GM18858 (cell line): ENCODE data around the gene GSTM2.

Source experiments
- ATAC-seq: cut with Tn5 transposase; IDR thresholded peaks from one replicate; pipeline ENCODE4 v1.9.1; 2021; ENCODE audit not compliant: unreplicated experiment

GSTM2 gene

DNA sequence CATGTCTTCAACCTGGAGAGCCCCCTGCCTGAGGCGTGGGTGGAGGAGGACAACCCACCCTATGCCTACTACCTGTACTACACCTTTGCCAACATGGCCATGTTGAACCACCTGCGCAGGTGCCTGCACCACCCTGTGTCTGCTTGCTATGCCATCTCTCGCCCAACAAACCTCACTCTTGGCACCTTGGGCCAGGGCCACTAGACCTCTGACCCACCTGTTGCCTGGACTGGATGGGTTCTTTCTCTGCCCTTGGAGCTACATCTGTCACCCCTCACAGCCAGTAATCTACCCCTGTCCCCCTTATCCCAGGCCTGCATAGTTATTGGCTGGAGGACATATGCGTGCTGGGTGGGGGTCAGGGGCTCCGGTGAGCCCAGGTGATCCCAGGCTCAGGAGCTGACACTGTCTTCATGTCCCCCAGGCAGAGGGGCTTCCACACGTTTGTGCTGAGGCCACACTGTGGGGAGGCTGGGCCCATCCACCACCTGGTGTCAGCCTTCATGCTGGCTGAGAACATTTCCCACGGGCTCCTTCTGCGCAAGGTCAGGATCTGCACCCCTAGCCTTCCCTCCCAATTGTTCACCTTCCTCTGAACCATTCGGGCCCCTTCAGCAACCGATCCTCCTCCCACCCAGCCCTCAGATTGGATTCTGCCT lies 38.4 kb upstream of the GSTM2 start:
- ATAC-seq: no peak

DNA sequence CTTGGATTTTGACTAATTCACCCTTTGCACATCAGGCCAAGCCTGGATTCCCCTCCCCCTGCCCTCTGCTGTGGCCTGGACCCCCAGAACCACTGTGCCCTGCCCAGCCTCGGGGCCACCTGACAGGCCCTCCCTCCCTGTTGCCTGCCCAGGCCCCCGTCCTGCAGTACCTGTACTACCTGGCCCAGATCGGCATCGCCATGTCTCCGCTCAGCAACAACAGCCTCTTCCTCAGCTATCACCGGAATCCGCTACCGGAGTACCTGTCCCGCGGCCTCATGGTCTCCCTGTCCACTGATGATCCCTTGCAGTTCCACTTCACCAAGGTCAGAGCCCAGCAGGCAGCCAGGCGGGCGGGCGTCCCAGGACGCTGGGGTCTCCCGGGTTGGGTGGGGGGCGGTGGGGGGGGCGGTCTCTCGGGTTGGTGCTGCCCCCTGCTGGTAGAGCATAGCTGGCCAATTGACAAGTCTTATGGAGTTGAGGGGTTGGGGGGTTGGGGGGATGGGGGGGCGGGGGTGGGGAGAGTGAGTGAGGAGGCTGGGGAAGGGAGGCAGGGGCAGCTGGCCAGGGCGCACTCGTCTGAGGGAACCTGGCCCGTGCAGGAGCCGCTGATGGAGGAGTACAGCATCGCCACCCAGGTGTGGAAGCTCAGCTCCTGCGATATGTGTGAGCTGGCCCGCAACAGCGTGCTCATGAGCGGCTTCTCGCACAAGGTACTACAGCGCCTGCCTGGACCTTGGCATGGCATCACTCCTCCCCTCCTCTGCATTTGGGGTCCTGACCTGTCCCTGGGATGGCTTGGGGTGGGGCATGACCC lies 37.6 kb upstream of the GSTM2 start:
- ATAC-seq: no peak

DNA sequence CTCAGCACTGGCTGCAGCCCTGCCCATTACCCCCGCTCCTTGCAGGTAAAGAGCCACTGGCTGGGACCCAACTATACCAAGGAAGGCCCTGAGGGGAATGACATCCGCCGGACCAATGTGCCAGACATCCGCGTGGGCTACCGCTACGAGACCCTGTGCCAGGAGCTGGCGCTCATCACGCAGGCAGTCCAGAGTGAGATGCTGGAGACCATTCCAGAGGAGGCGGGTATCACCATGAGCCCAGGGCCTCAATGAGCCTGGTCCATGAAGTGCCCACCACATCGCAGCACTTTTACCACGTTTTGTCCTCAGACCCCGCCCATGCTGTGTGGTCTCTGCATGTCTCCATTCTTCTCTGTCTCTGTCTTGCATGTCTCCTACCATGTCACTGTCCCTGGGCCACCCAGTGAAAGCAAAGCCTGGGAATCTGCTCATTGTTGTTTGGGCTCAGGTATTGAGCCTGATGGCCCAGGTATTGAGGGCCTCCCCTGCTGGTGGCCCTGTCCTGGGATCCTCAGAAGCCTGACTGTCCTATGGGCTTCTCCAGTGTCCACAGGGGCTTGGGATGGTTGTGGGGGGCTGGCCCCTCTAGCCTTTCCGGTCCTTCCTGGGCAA lies 36.9 kb upstream of the GSTM2 start:
- ATAC-seq: no peak

DNA sequence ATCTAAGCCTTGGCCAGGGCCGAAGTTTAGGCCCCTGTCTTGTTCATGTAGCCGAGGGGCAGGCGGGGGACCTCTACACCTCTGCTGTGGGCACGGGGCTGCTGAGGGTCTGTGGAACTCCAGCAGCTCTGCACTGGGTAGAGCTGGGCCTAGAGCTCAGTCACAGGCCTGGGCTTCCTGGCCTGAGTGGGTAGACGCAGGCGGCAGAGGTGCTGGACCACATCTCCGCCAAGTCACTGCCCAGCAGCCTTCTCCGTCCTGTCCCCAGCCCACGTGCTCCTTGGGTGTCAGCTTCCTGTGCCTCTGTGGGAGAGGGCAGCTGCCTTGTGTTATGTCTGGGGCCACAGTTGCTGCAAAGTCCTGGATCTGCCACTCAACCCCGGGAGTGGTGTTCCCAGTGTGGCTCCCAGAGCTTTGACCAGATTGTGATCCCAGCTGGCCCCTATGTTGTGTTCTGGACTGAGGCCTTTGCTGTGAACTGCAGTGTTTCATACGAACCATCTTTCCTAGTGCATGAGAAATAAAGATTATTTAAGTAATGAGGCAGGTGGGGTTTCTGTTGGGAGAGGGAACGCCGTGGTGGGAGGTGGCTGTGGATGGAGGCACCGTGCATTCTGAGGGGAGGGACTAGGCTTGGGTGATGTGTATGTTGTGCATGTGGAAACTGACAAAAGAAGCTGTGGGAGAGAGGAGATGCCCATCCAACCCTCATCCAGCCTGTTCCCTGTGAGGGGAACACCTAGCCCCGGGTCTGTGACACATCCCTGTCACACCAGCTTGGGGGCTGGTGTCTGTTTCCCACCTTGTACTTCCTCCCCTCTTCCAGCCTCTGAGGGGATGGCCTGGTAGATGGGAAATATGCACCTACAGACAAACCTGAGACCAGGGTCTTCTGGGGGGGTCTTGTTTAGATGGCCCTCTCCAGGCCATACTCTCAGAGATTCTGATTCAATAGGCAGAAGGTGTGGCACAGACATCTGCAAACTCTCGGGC lies 36.0 kb upstream of the GSTM2 start:
- no peak for ATAC-seq

DNA sequence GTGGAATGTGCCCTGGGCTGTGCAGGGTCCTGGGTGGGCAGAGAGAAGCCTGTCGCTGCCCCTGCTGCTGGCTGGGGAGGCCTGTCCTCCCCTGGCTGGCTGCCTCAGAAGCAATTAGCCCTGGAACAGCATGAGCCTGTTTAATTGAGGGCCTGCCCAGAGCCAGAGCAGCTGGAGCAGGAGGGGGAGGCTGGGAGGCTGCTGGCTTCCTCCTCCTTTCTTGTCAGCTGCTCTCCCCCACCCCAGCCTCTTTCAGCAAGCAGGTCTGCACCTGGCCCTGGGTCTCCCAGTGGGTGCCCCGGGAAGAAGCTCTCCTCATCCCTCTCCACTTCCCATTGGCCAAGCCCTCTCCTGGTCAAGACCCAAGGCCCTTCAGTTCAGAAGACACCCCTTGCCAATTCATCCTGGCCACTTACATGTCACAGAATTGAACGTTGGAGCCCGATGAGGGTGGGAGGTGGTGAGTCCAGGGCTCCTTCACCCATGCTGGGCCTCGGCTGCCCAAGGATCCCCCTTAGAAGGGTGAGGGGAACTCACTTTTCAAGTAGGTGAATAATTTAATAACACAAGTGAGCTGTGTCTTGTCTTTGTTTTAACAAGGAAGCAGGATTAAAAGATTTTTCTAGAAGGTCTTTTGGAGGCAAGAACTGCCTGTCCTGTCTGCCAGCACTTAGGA lies 35.0 kb upstream of the GSTM2 start:
- no peak for ATAC-seq

DNA sequence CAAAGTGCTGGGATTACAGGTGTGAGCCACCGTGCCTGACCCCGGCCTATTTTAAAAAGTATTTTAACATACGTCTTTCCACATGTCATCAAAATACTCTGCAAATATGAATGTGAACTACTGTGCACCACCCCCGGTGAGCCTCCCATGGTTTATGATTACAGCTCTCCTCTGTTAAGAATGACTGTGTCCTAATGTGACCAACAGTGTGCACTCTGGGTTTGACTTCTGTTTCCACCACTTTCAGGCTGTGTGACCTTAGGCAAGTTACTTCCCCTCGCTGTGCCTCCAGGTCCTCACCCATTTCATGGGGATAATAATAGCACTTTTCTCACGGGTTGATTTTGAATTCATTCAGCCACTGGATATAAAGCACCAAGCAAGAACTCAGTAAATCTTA lies 33.6 kb upstream of the GSTM2 start:
- ATAC-seq: no peak

DNA sequence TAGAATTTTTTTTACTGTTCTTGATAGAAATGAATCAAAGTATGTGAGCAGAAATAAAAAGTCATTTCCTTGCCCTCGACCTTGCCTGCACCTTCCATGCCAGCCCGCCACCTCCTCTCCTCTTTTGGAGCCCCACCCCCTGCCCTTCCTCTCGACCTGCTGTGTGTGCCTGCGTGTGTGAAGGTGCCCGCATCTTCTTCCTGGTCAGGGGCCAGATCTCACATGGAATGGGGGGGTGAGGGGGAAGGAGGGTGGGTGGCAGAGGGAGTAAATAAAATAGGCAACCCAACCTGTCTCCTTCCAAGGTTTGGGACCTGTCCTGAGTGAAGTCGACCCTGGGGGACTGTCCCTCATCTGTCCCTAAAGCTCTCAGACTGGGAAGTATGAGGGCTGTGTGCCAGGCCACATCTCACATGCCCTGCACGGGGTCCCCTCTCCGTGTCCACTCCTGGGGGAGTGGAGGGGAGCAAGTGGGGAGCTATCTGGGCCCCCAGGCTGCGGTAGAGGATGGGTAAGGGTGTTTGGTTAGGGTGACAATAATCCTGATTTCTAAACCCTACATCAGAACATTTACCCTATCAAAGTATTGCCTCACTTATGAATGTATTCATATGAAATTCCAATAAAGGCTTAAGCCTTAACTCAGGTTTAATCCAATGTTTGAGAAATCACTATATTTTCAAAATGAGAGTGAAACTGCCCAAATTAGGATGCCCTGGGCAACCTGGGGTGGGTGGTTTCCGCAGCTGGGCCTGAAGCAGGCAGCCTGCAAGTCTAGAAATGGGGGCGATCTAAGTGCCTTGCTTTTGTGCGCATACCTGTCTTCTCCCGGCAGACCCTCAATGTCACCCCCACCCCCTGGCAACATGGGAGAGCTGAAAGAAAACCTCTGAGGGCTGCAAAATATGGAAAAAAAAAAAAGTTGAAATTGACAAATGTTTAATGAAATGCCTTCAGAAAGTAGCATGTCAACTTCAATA lies 32.8 kb upstream of the GSTM2 start:
- no peak for ATAC-seq

DNA sequence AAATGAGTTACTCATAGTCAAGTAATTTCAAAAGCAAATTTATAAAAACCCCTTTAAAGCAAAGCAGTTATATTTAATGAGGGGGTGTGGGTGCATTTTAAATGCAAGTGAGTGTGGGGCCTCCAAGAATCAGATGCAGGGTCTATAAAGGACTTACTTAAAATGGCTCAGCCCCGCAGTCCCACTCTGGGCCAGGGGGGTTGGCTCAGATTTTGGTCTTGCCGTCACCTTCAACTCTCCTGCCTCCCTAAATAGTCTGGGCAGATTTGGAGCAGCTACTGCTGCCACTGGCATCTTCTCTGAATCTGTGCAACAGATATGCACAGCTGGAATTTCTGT lies 32.0 kb upstream of the GSTM2 start:
- no peak for ATAC-seq

DNA sequence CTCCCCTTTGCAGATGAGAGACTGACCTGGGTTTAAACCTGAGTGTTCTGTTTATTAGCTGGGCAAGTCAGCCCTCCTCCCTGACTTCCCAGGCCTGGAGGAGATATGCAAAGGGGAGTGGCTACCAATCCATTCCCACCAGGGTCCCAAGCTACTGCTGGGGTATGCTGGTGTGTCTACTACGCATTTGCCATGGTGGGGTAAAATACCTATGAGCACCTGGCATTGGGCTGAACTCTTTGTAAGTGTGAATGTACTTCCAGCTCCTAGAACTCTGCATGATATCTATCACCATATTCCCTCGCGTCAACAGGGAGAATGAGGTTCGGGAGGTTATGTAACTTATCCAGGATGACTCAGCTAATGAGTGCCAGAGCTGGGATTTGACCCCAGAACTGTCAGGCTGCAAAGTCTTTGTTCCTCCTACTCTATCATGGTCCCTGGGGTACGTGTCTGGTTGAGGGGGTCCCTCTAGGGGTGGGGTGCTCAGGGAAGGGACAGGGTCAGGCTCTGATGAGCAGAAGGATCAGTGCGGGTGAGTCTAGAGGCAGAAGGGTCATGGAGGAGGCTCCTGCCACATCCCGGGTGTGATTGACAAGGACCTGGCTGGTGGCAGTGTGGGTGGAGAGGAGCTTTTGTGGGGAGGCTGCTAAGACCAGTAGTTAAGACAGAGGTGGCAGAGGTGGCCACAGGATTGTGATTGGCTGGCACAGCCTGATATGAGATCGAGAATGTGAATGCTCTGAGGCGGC lies 31.5 kb upstream of the GSTM2 start:
- ATAC-seq: no peak

DNA sequence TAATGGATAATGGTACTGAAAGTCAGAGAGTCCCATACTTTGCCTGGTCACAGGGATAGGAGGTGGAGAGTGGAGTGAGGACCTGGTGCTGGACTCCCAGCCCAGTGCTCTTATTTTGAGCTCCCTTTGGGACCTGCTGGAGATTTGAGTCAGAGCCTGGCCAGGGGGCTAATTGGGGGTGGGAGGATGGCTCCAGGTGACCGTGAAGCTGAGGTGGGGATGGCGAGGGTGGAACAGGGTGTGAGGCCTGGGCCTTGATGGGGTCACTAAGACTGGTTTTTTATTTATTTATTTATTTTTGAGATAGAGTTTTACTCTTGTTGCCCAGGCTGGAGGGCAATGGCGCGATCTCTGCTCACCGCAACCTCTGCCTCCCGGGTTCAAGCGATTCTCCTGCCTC lies 30.4 kb upstream of the GSTM2 start:
- no peak for ATAC-seq

DNA sequence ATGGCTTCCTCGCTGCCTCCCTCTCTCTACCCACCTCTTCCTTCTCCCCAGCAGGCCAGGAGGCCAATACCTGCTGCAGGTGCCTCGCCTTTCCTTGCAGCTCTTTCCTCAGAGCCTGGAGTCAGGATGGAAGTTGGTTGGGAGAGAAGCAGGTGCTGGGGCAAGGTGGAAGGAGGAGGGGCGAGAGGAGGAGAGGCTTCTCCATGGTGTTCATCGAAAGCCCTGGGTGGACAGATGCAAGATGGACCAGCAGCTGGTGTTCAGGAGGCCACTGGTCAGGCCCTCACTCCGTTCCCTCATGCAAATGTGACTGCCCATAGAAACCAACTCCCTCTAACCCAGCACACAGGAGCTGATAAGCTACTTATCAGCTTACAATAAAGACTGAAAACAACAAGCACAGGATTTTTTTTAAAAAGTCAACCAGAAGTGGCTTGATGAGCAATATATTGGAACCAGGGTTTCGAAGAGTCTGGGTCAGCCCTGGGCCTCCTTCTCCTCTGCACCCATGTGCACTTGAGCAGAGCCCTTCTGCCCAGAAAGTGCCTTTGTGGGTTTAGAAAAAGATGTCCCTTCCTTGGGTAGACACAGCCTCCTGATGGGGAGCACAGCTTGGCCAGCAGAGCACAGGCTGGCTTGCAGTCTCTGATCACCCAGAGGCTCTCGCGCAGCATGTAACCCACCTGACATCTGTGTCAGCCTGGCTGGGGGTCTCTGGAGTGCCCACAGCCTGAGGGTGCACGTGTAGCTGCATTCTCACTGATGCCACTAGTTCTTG lies 28.6 kb upstream of the GSTM2 start:
- no peak for ATAC-seq

DNA sequence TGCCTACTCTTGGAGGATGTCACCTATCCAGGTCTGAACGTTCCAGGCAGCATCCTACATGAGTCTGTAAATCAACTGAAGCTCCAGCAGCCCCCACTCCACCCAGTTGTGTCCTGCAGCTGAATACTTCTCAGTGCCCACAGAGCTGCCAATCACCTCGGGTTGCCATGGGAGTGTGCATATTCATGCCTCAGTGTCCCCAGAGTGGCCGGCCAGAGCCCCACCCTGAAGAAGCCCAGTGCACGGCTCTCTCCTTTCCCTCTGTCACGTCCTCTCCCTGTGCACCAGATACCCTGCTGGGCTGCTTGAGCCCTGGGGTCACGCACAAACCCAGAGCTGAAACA lies 28.0 kb upstream of the GSTM2 start:
- no peak for ATAC-seq

DNA sequence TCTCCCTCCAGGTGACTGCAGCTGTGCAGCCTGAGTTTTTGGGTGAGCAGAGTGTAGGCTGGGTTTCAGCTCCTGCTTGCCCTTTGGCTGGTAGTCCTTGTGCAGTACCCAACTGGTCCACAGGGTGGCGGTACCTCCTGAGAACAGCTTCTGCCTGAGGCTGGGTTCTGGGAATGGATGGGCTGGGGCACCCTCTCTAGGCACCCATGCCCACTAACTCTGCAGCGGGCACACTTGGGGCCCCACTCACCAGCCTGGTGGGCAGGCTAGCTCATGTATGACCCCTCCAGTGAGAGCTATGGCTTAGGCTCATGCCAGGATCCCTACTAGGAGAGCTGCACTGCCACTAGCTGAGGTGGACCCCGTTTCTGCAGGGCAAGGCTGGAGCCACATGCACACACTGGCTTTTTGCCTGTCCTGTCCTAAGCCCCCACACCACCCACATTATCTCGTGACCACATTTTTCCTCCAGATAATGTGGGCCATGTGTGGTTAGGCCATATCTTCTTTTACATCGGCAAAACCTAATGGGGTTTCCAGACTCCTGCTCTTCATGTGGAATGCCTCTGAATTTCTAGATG lies 27.5 kb upstream of the GSTM2 start:
- ATAC-seq: no peak

DNA sequence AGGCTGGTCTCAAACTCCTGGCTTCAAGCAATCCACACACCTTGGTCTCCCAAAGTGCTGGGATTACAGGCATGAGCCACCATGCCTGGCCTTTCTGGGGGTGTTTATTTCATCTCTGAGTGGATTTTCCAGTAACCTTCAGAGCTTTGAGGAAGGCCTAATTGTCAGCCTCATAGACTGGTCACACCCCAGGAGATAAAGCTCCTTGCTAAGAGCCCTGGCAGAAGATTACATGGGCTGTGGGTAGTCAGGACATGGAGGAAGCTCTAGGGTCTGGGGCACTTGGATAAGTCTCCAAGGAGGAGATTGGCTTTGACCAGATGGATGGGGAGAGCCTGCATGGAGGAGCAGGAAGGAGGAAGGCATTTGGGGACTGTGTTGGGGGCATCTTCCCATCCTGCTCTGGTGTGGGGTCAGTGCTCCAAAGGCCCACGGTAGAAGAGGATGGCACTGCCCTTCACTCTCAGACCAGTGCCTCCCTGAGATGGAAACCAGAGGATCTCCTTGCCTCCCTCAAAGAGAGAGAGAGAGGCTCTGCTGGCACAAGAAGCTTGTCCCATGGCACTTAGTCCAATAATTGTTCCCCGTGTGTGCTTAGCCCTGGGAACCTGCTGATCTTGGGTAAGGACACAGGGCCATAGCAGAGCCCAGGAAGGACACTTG lies 26.6 kb upstream of the GSTM2 start:
- no peak for ATAC-seq

DNA sequence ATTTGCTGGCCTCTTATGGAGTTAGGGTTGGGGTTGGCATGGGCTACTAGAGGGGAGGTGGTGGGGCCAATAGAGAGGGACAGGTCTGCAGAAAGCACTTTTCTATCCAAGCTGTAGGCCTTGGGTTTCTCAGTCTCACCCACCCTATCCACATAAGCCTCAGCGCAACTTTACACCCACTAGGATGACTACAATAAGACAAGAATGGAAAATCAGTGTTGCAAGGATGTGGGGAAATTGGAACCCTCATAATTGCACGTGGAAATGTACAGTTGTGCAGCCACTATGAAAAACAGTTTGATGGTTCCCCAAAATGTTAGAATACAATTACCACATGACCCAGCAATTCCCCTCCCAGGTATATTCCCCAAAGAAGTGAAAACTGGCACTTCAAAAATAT lies 26.0 kb upstream of the GSTM2 start:
- no peak for ATAC-seq

DNA sequence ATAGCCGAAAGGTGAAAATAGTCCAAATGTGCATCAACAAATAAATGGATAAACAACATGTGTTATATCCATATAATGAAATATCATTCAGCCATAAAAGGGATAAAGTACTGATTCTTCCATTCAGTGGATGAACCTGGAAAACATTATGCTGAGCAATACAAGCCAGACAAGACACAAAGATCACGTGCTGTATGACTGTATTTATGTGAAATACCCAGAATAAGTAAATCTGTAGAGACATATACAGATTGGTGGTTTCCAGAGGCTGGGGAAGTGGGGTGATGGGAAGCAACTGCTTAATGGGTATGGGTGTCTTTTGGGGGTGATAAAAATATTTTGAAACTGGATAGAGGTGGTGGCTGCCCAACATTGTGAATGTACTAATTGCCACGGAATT lies 25.2 kb upstream of the GSTM2 start:
- no peak for ATAC-seq
